Astrocyte (in vitro differentiated cells and primary cell): ENCODE measurements around the gene FRY. TPM values are rescaled to one million over a fixed set of nuclear protein-coding genes. Genes with fewer than 3 reads are reported as not detected.

ENCODE experiments used
- DNase-seq: peaks from one replicate; pipeline ENCODE4 v3.0.0-alpha.2; 2010; ENCODE audit warnings: low read depth
- FAIRE-seq: peaks from 2 replicates; lab custom pipeline; 2011; peaks lifted over from hg19 to GRCh38; lab: Jason Lieb, UNC
- H2AFZ ChIP-seq: 2 replicates; pipeline ENCODE4 v1.6.0; 2012; ENCODE audit warnings: low read depth, low read length, inconsistent platforms
- H3K27ac ChIP-seq: 2 replicates; pipeline ENCODE4 v1.5.1; 2011; ENCODE audit warnings: low read depth, low read length, inconsistent platforms
- H3K27me3 ChIP-seq: 2 replicates; pipeline ENCODE4 v1.6.0; 2011; ENCODE audit warnings: low read length, inconsistent platforms; ENCODE audit not compliant: insufficient read depth
- H3K36me3 ChIP-seq: 2 replicates; pipeline ENCODE4 v1.5.1; 2011; ENCODE audit warnings: low read length, inconsistent platforms; ENCODE audit not compliant: insufficient read depth
- H3K4me1 ChIP-seq: 2 replicates; pipeline ENCODE4 v1.5.1; 2011; ENCODE audit warnings: low read length, inconsistent platforms; ENCODE audit not compliant: insufficient read depth
- H3K4me2 ChIP-seq: 2 replicates; pipeline ENCODE4 v1.6.0; 2012; ENCODE audit warnings: low read length, inconsistent platforms
- H3K4me3 ChIP-seq: 2 replicates; pipeline ENCODE4 v1.5.1; 2011; ENCODE audit warnings: low read depth, mild to moderate bottlenecking, low read length, inconsistent platforms; ENCODE audit not compliant: insufficient read depth
- H3K79me2 ChIP-seq: 2 replicates; pipeline ENCODE4 v1.6.0; 2012; ENCODE audit warnings: mild to moderate bottlenecking, low read length, inconsistent platforms; ENCODE audit not compliant: insufficient read depth
- H3K9ac ChIP-seq: 2 replicates; pipeline ENCODE4 v1.6.0; 2012; ENCODE audit warnings: mild to moderate bottlenecking, low read length, inconsistent platforms
- H3K9me3 ChIP-seq: 2 replicates; pipeline ENCODE4 v1.5.1; 2012; ENCODE audit warnings: low read depth, mild to moderate bottlenecking, low read length, inconsistent platforms; ENCODE audit not compliant: insufficient read depth
- H4K20me1 ChIP-seq: 2 replicates; pipeline ENCODE4 v1.6.0; 2012; ENCODE audit warnings: low read length, inconsistent platforms; ENCODE audit not compliant: insufficient read depth
- H3K27ac Mint-ChIP-seq: one replicate; pipeline ENCODE4 v1.8.0; 2021; ENCODE audit warnings: mild to moderate bottlenecking, mixed read lengths; ENCODE audit not compliant: unreplicated experiment
- H3K27me3 Mint-ChIP-seq: one replicate; pipeline ENCODE4 v1.8.0; 2021; ENCODE audit warnings: low read depth, mixed read lengths; ENCODE audit not compliant: unreplicated experiment
- H3K36me3 Mint-ChIP-seq: one replicate; pipeline ENCODE4 v1.8.0; 2021; ENCODE audit warnings: low read depth, mixed read lengths; ENCODE audit not compliant: unreplicated experiment
- H3K4me1 Mint-ChIP-seq: one replicate; pipeline ENCODE4 v1.8.0; 2021; ENCODE audit warnings: low read depth, mixed read lengths; ENCODE audit not compliant: unreplicated experiment
- H3K4me3 Mint-ChIP-seq: one replicate; pipeline ENCODE4 v1.8.0; 2021; ENCODE audit warnings: mild to moderate bottlenecking, moderate library complexity, mixed read lengths; ENCODE audit not compliant: unreplicated experiment
- H3K9me3 Mint-ChIP-seq: one replicate; pipeline ENCODE4 v1.8.0; 2021; ENCODE audit warnings: mild to moderate bottlenecking, mixed read lengths; ENCODE audit not compliant: unreplicated experiment
- CTCF ChIP-seq: IDR thresholded peaks from 2 replicates; pipeline ENCODE4 v1.5.1; 2011; ENCODE audit warnings: low read depth, mild to moderate bottlenecking, inconsistent platforms, low read length, moderate library complexity; ENCODE audit not compliant: insufficient read depth
- EZH2 ChIP-seq: IDR thresholded peaks from 2 replicates; pipeline ENCODE4 v1.6.1; 2012; ENCODE audit warnings: mild to moderate bottlenecking, low read length, inconsistent platforms; ENCODE audit not compliant: insufficient read depth
- total RNA-seq: library from RNA; stranded (reverse); gene quantifications from 2 replicates; pipeline ENCODE4 v1.2.1, GENCODE V29; 2021

Gene FRY
- total RNA-seq, 1 donor from 2014 or later, result 4.6 TPM

GRCh38 chr13:32175307-32175706 is 143.7 kb downstream of the FRY start:
- H3K79me2 ChIP-seq, result no peaks in the 10 kb centered on the region
- H3K27ac Mint-ChIP-seq, result no peak overlapping the region
- DNase-seq (no peak), FAIRE-seq (no peak)
- H3K4me1 ChIP-seq, result no peaks in the 10 kb centered on the region
- no peaks in the 10 kb centered on the region for H3K36me3 Mint-ChIP-seq
- H3K27me3 ChIP-seq, result no peaks in the 10 kb centered on the region
- no peak overlapping the region for H3K27ac ChIP-seq
- TF ChIP-seq CTCF (no peak), EZH2 (no peak)
- H3K4me3 ChIP-seq, result no peak overlapping the region
- no peaks in the 10 kb centered on the region for H3K36me3 ChIP-seq
- no peaks in the 10 kb centered on the region for H3K9me3 ChIP-seq
- H2AFZ ChIP-seq, result no peak overlapping the region
- H3K9ac ChIP-seq, result no peak overlapping the region
- no peaks in the 10 kb centered on the region for H3K27me3 Mint-ChIP-seq
- H3K9me3 Mint-ChIP-seq, result no peaks in the 10 kb centered on the region
- H3K4me3 Mint-ChIP-seq, result no peak overlapping the region
- H4K20me1 ChIP-seq, result no peaks in the 10 kb centered on the region
- H3K4me2 ChIP-seq, result no peak overlapping the region
- H3K4me1 Mint-ChIP-seq, result peaks cover 2% of the 10 kb centered on the region

- H3K4me3 Mint-ChIP-seq, result no peak overlapping the region
- H3K4me1 ChIP-seq, result no peaks in the 10 kb centered on the region
- H4K20me1 ChIP-seq, result no peaks in the 10 kb centered on the region
- DNase-seq (no peak), FAIRE-seq (no peak)
- H3K9me3 Mint-ChIP-seq, result no peaks in the 10 kb centered on the region
- no peaks in the 10 kb centered on the region for H3K36me3 ChIP-seq
- H3K4me1 Mint-ChIP-seq, result peaks cover 2% of the 10 kb centered on the region
- no peak overlapping the region for H3K27ac ChIP-seq
- no peak overlapping the region for H2AFZ ChIP-seq
- H3K79me2 ChIP-seq, result no peaks in the 10 kb centered on the region
- H3K4me3 ChIP-seq, result no peak overlapping the region
- H3K4me2 ChIP-seq, result no peak overlapping the region
- H3K27me3 ChIP-seq, result no peaks in the 10 kb centered on the region
- no peaks in the 10 kb centered on the region for H3K9me3 ChIP-seq
- no peak for TF ChIP-seq EZH2
- TF ChIP-seq CTCF, result no peak
- no peaks in the 10 kb centered on the region for H3K36me3 Mint-ChIP-seq
- H3K9ac ChIP-seq, result no peak overlapping the region
- H3K27ac Mint-ChIP-seq, result no peak overlapping the region
- H3K27me3 Mint-ChIP-seq, result no peaks in the 10 kb centered on the region
Observed at GRCh38 chr13:32175943-32176342, 144.4 kb downstream of the FRY start.

- H2AFZ ChIP-seq, result no peak overlapping the region
- no peaks in the 10 kb centered on the region for H3K4me1 ChIP-seq
- no peaks in the 10 kb centered on the region for H3K9me3 ChIP-seq
- DNase-seq, result no peak
- FAIRE-seq, result no peak
- H4K20me1 ChIP-seq, result no peaks in the 10 kb centered on the region
- no peak overlapping the region for H3K9ac ChIP-seq
- no peaks in the 10 kb centered on the region for H3K27me3 ChIP-seq
- no peaks in the 10 kb centered on the region for H3K27me3 Mint-ChIP-seq
- no peak overlapping the region for H3K27ac Mint-ChIP-seq
- no peak overlapping the region for H3K4me2 ChIP-seq
- no peaks in the 10 kb centered on the region for H3K36me3 ChIP-seq
- no peaks in the 10 kb centered on the region for H3K36me3 Mint-ChIP-seq
- peaks cover 2% of the 10 kb centered on the region for H3K4me1 Mint-ChIP-seq
- no peak overlapping the region for H3K4me3 ChIP-seq
- no peaks in the 10 kb centered on the region for H3K79me2 ChIP-seq
- H3K4me3 Mint-ChIP-seq, result no peak overlapping the region
- H3K9me3 Mint-ChIP-seq, result no peaks in the 10 kb centered on the region
- TF ChIP-seq EZH2 (no peak), CTCF (no peak)
- H3K27ac ChIP-seq, result no peak overlapping the region
Observed at GRCh38 chr13:32176696-32177095, 145.1 kb downstream of the FRY start.
